T-helper 17 cell (primary cell): ENCODE measurements around the gene TRIM3. TPM values are rescaled to one million over a fixed set of nuclear protein-coding genes. Genes with fewer than 3 reads are reported as not detected.
A peak's percentile ranks its signal among the peaks of the same experiment; 100 is the strongest.
"Not testable (repeated sequence)": the region's sequence is repeated elsewhere in the genome, so short reads cannot be mapped to it uniquely, and the experiment has no call there.

Experiments
- ATAC-seq: fragments of 150-1000 bp; cut with Tn5 transposase; 2 replicates; pipeline ENCODE4 v1.10.0; 2021; ENCODE audit warnings: mild to moderate bottlenecking, moderate library complexity
- DNase-seq, 3 donors: peaks; one replicate each; pipeline versions ENCODE4 v3.0.0 to v3.0.0-alpha.2; 2020 to 2021
- H3K9me3 ChIP-seq: one replicate; pipeline ENCODE4 v1.7.0; 2013; ENCODE audit warnings: low read length, mild to moderate bottlenecking; ENCODE audit not compliant: control insufficient read depth, poor library complexity, severe bottlenecking
- H3K27ac Mint-ChIP-seq: one replicate; pipeline ENCODE4 v1.8.0; 2022; ENCODE audit warnings: mild to moderate bottlenecking, moderate library complexity, mixed read lengths
- H3K27me3 Mint-ChIP-seq: one replicate; pipeline ENCODE4 v1.8.0; 2022; ENCODE audit warnings: mixed read lengths
- H3K36me3 Mint-ChIP-seq: one replicate; pipeline ENCODE4 v1.8.0; 2022; ENCODE audit warnings: low read depth, mixed read lengths
- H3K4me1 Mint-ChIP-seq: one replicate; pipeline ENCODE4 v1.8.0; 2022; ENCODE audit warnings: mild to moderate bottlenecking, mixed read lengths
- H3K4me3 Mint-ChIP-seq: one replicate; pipeline ENCODE4 v1.8.0; 2022; ENCODE audit warnings: mild to moderate bottlenecking, moderate library complexity, mixed read lengths
- total RNA-seq, 4 donors: library from RNA in 2 of 4; stranded (reverse) in 2 of 4; gene quantifications; one replicate each; pipeline ENCODE4 v1.2.3 and lab custom pipeline; 2022 to 2026

TRIM3 gene
- total RNA-seq (10 to 100 TPM; 14.2 to 21.4 TPM), total RNA-seq (lab: John Stamatoyannopoulos, UW) (19.6 to 29.9 reads per million in 2 donors)

DNA sequence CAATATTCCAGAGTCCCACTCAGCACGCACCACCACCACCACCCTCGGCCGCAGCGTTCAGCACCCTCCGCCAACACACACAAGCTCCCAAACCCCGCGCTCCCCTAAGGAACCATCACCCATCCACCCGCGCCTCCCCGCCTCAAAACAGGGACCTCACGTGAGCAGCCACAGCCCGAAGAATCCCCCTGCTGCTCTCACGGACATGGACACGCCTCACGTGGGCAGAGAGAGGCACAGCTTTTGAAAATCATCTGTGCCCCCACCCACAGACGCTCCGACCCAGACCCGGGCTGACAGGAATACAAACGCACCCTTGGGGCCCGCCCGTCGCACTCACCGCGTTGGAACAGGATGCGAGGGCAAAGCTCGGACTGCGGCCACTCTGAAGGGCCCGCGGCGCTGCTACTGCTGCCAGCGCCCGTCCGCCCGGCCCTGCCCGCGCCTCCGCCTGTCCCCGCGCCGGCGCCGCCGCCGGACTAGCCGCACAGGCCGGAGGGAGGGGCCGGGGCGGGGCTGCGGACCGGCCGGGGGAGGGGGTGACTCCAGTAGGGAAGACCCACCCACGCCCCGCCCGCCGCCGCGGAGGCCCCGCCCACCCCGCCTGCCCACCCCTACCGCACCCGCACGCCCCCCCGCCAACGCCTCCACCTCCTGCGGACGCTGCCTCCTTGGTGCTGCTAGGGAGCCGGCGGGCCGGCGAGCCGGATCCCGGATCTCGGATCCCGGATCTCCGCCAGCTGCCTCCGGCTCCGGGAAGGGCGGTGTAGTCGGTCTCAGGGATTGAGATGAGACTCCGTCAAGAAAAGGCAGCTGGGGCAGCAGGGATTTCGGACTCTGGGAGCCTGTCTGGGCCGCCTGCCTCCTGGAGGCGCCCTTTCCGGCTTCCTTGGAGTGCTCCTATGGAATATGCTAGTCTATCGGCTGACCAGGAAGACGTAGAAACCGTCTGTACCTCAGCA is at the start of gene TRIM3:
Gene TRIM3 (minus strand): TSS at position 491 of the 962 bp plus-strand sequence. CDS start 8,246 bp downstream, outside the sequence.
- no peaks in the 10 kb centered on the region for H3K27me3 Mint-ChIP-seq
- H3K27ac Mint-ChIP-seq, result peak within 1 kb of the TSS; percentile 75

DNA sequence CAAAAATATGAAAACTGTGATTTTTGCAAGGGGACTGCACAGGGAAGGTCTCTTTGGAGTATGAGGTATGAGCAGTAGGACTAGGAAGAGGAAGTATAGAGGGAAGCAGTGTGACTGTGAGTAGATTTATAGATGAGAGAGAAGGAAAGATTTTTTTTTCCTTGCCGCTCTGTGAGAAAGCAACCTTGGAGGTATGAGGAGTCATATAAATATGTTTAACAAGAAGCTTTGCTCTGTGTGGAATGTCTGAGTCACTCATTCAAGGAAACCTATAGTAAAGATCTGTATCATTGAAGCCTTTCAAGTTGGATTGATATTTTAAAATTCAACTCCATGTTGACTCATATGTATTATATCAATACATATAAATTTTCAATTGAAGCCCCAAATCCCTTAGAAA is 49.5 kb upstream of the TRIM3 start:
- Mint-ChIP-seq H3K4me3 (no peak overlapping the region), H3K36me3 (peaks cover 18% of the 10 kb centered on the region), H3K4me1 (peaks cover 24% of the 10 kb centered on the region), H3K27me3 (no peaks in the 10 kb centered on the region), H3K27ac (no peak overlapping the region)
- H3K9me3 ChIP-seq, result no peaks in the 10 kb centered on the region
- no peak for DNase-seq
- ATAC-seq, result no peak

More for the DNA sequence above, at the start of gene TRIM3:
- peak; percentile 79 for ATAC-seq
- H3K4me3 Mint-ChIP-seq, result peak within 1 kb of the TSS; percentile 91
- peaks cover 20% of the 10 kb centered on the region for H3K4me1 Mint-ChIP-seq
- no peaks in the 10 kb centered on the region for H3K9me3 ChIP-seq
- peaks cover 6% of the 10 kb centered on the region for H3K36me3 Mint-ChIP-seq
- peak; percentile 32 to 85 (median 78) for DNase-seq

- H3K27ac Mint-ChIP-seq, H3K27me3 Mint-ChIP-seq, DNase-seq, H3K4me3 Mint-ChIP-seq, H3K9me3 ChIP-seq, ATAC-seq: not testable (repeated sequence)
- Mint-ChIP-seq H3K4me1 (peaks cover 21% of the 10 kb centered on the region), H3K36me3 (peaks cover 18% of the 10 kb centered on the region)
Measured at GRCh38 chr11:6521946-6522345, 48.2 kb upstream of the TRIM3 start.

GRCh38 chr11:6520265-6520664 is 46.5 kb upstream of the TRIM3 start:
- H3K36me3 Mint-ChIP-seq, result peaks cover 23% of the 10 kb centered on the region
- no peak for ATAC-seq

DNA sequence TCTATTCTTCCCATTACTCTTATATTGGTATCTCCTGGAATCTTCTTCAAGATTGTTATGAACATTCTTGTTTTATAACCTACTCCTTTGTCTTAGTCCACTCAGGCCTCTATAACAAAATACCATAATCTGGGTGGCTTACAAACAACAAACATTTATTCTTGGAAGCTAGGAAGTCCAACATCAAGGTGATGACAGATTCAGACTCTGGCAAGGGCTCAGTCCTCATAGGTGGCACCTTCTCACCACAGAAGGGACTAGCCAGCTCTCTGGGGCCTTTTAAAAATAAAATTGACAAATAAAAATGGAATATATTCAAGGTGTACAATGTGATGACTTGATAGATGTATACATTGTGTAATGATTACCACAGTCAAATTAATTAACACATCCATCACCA is 43.1 kb upstream of the TRIM3 start:
- DNase-seq, result no peak
- no peak overlapping the region for H3K4me3 Mint-ChIP-seq
- peaks cover 15% of the 10 kb centered on the region for H3K36me3 Mint-ChIP-seq
- H3K27ac Mint-ChIP-seq, result no peak overlapping the region
- no peaks in the 10 kb centered on the region for H3K4me1 Mint-ChIP-seq
- no peak for ATAC-seq
- H3K27me3 Mint-ChIP-seq, result no peaks in the 10 kb centered on the region
- H3K9me3 ChIP-seq, result no peaks in the 10 kb centered on the region

More at GRCh38 chr11:6520265-6520664, 46.5 kb upstream of the TRIM3 start:
- H3K9me3 ChIP-seq, result no peaks in the 10 kb centered on the region
- H3K27ac Mint-ChIP-seq, result no peak overlapping the region
- no peak overlapping the region for H3K4me3 Mint-ChIP-seq
- no peaks in the 10 kb centered on the region for H3K27me3 Mint-ChIP-seq
- no peak for DNase-seq
- peaks cover 9% of the 10 kb centered on the region for H3K4me1 Mint-ChIP-seq

- peaks cover 17% of the 10 kb centered on the region for H3K4me1 Mint-ChIP-seq
- ATAC-seq (peak; percentile 68), DNase-seq (no peak)
- H3K4me3 Mint-ChIP-seq, result no peak overlapping the region
- no peaks in the 10 kb centered on the region for H3K27me3 Mint-ChIP-seq
- no peak overlapping the region for H3K27ac Mint-ChIP-seq
- H3K9me3 ChIP-seq, result no peaks in the 10 kb centered on the region
- H3K36me3 Mint-ChIP-seq, result peaks cover 19% of the 10 kb centered on the region
Measured at GRCh38 chr11:6505577-6506240, 32.0 kb upstream of the TRIM3 start.

GRCh38 chr11:6504166-6504565 is 30.4 kb upstream of the TRIM3 start:
- H3K27me3 Mint-ChIP-seq, result no peaks in the 10 kb centered on the region
- peaks cover 18% of the 10 kb centered on the region for H3K4me1 Mint-ChIP-seq
- H3K4me3 Mint-ChIP-seq, result no peak overlapping the region
- H3K36me3 Mint-ChIP-seq, result peaks cover 19% of the 10 kb centered on the region
- H3K9me3 ChIP-seq, result no peaks in the 10 kb centered on the region
- no peak for ATAC-seq
- no peak for DNase-seq
- no peak overlapping the region for H3K27ac Mint-ChIP-seq

DNA sequence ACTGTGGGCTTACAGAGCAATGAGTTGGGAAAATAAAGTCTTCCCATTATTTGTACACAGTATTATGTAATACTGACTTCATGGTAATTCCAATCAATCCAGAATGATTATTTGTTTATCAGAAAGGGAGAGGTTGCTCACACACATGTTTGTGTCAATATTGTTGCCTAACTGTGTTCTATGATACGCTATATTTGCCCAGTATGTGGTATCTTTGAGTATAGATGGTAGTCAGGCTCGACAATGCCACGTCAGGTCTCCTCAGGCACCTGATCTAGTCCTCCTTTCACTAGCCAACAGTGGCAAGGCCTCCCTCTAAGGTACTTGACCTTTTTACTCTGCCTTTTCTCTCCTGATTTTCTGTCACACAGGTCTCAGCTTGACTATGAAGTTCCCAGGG is 28.6 kb upstream of the TRIM3 start:
- peak overlapping the region; percentile 95 for H3K27ac Mint-ChIP-seq
- H3K4me3 Mint-ChIP-seq, result no peak overlapping the region
- H3K36me3 Mint-ChIP-seq, result peaks cover 16% of the 10 kb centered on the region
- no peak for ATAC-seq
- H3K9me3 ChIP-seq, result no peaks in the 10 kb centered on the region
- H3K27me3 Mint-ChIP-seq, result no peaks in the 10 kb centered on the region
- no peak for DNase-seq
- peaks cover 16% of the 10 kb centered on the region for H3K4me1 Mint-ChIP-seq

DNA sequence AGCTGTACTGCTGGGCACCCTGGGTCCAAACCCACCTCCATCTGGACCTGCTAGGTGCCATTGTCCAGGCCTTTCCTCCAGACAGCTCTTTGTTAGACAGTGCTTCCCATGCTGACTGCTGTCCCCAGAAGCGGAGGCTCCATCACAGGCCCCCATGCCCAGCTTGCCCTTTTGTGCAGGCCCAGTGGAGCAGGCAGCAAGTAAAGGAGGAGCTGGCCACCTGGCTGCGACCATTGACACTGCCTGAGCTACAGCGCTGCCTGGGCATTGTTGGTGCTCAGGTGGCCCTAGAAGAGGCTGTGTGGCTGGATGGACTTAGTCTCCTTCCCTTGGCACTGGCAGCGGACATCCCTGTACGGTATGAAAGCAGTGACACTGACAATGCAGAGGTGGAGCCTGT is 24.8 kb upstream of the TRIM3 start:
- H3K27ac Mint-ChIP-seq, result no peak overlapping the region
- no peak overlapping the region for H3K4me3 Mint-ChIP-seq
- H3K36me3 Mint-ChIP-seq, result peaks cover 25% of the 10 kb centered on the region
- no peaks in the 10 kb centered on the region for H3K27me3 Mint-ChIP-seq
- DNase-seq (no peak), ATAC-seq (no peak)
- no peaks in the 10 kb centered on the region for H3K9me3 ChIP-seq
- H3K4me1 Mint-ChIP-seq, result peaks cover 26% of the 10 kb centered on the region

GRCh38 chr11:6498121-6498520 is 24.4 kb upstream of the TRIM3 start:
- Mint-ChIP-seq H3K4me1 (peaks cover 29% of the 10 kb centered on the region), H3K27me3 (no peaks in the 10 kb centered on the region), H3K4me3 (no peak overlapping the region), H3K36me3 (peaks cover 23% of the 10 kb centered on the region), H3K27ac (no peak overlapping the region)
- DNase-seq (no peak), ATAC-seq (no peak)
- H3K9me3 ChIP-seq, result no peaks in the 10 kb centered on the region

- peaks cover 20% of the 10 kb centered on the region for H3K36me3 Mint-ChIP-seq
- no peak within 1 kb of the TSS for H3K4me3 Mint-ChIP-seq
- H3K9me3 ChIP-seq, result no peaks in the 10 kb centered on the region
- ATAC-seq (no peak), DNase-seq (no peak)
- peaks cover 35% of the 10 kb centered on the region for H3K4me1 Mint-ChIP-seq
- peak within 1 kb of the TSS; percentile 80 for H3K27ac Mint-ChIP-seq
- no peaks in the 10 kb centered on the region for H3K27me3 Mint-ChIP-seq
Measured at GRCh38 chr11:6497069-6497839, 23.5 kb upstream of the TRIM3 start, which contains the start of gene DNHD1. DNHD1 (plus strand) TSS chr11:6497280; CDS start chr11:6498216, 936 bp downstream.

DNA sequence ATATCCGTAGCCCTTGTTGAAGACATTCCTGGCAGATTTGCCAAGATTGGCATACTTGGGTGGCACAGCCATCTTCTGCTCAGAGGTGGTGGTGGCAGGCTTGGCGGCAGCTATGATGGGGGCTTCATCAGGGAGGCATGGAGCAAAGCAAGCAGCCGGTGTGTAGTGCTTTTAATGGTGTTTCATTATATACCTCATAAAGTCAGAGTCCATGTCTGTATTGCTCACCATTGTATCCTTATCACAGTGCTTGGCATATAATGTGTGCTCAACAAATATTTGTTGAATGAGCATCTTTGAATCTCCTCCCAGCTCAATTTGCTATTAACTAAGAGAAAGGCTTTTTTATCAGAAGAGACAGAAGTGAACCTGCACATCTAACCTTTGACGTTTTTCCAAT is 15.6 kb upstream of the TRIM3 start:
- Mint-ChIP-seq H3K27ac (no peak overlapping the region), H3K4me3 (no peak overlapping the region), H3K27me3 (no peaks in the 10 kb centered on the region), H3K4me1 (peaks cover 20% of the 10 kb centered on the region), H3K36me3 (peaks cover 2% of the 10 kb centered on the region)
- H3K9me3 ChIP-seq, result no peaks in the 10 kb centered on the region
- ATAC-seq (no peak), DNase-seq (no peak)

DNA sequence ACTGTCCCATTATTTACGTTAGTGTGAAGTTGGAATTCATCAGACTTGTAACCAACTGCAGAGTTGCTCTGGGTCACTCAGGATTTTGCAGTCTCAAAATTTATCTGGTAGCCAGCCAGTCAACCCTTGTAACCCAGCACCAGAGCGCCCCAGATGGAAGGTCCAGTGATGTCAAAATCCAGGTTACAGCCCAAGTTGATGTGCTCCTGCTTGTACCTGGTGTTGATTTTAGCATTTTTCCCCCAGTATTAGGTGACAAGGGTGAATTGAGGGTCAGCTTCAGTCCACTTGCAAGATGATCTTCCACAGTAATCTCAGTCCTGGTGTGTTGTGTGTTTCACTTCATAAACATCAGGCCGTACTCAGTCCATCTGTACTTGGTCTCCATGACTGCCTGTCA is 15.1 kb upstream of the TRIM3 start:
- ATAC-seq (no peak), DNase-seq (no peak)
- peak overlapping the region; percentile 76 for H3K27ac Mint-ChIP-seq
- peaks cover 20% of the 10 kb centered on the region for H3K4me1 Mint-ChIP-seq
- H3K4me3 Mint-ChIP-seq, result no peak overlapping the region
- H3K9me3 ChIP-seq, result no peaks in the 10 kb centered on the region
- H3K36me3 Mint-ChIP-seq, result peaks cover 2% of the 10 kb centered on the region
- no peaks in the 10 kb centered on the region for H3K27me3 Mint-ChIP-seq
